ENCODE measurements around the gene ECE1. TPM values are rescaled to one million over a fixed set of nuclear protein-coding genes. Genes with fewer than 3 reads are reported as not detected.
A peak's percentile ranks its signal among the peaks of the same experiment; 100 is the strongest.

Gene ECE1
- total RNA-seq, 2 experiments from 2014 or later = 70.9 to 72.5 TPM

- CTCF ChIA-PET = interaction anchor here (0.7 to 7.6 kb wide), 11 partner anchors 11 to 69 kb away, joined by 3 to 62 read pairs (median 8); no protein-coding TSS in a partner anchor
- Mint-ChIP-seq H3K4me3 (peak overlapping the region; percentile 42), H3K36me3 (ENCODE audit: low read depth) (peaks cover 23% of the 10 kb centered on the region), H3K4me1 (ENCODE audit: low read depth) (peaks cover 70% of the 10 kb centered on the region), H3K27me3 (ENCODE audit: low read depth) (no peaks in the 10 kb centered on the region), H3K9me3 (ENCODE audit: insufficient read depth) (no peaks in the 10 kb centered on the region), H3K27ac (peak overlapping the region; percentile 75)
- peak; percentile 72 for ATAC-seq
- DNase-seq = peak; percentile 61
- POLR2A ChIA-PET = interaction anchor here (0.8 to 3.2 kb wide), 4 partner anchors 10 to 31 kb away, joined by 3 to 20 read pairs (median 20); no protein-coding TSS in a partner anchor
Observed at GRCh38 chr1:21324368-21325141, 34.3 kb upstream of the ECE1 start.

GRCh38 chr1:21323091-21323490 lies 32.8 kb upstream of the ECE1 start:
- H3K4me1 Mint-ChIP-seq (ENCODE audit: low read depth) = peaks cover 58% of the 10 kb centered on the region
- H3K27ac Mint-ChIP-seq = no peak overlapping the region
- ChIA-PET CTCF (interaction anchor here (0.7 to 7.6 kb wide), 9 partner anchors 10 to 91 kb away, joined by 4 to 62 read pairs (median 13); no protein-coding TSS in a partner anchor), POLR2A (interaction anchor here (1.4 to 3.2 kb wide), 2 partner anchors 29 to 30 kb away, joined by 3 to 19 read pairs; no protein-coding TSS in a partner anchor)
- H3K27me3 Mint-ChIP-seq (ENCODE audit: low read depth) = no peaks in the 10 kb centered on the region
- DNase-seq = no peak
- no peak for ATAC-seq
- peaks cover 14% of the 10 kb centered on the region for H3K36me3 Mint-ChIP-seq (ENCODE audit: low read depth)
- H3K4me3 Mint-ChIP-seq = no peak overlapping the region
- no peaks in the 10 kb centered on the region for H3K9me3 Mint-ChIP-seq (ENCODE audit: insufficient read depth)

- Mint-ChIP-seq H3K27ac (no peak overlapping the region), H3K4me1 (ENCODE audit: low read depth) (peaks cover 54% of the 10 kb centered on the region), H3K36me3 (ENCODE audit: low read depth) (peaks cover 14% of the 10 kb centered on the region), H3K27me3 (ENCODE audit: low read depth) (no peaks in the 10 kb centered on the region), H3K9me3 (ENCODE audit: insufficient read depth) (no peaks in the 10 kb centered on the region), H3K4me3 (no peak overlapping the region)
- no peak for ATAC-seq
- POLR2A ChIA-PET = interaction anchor here (1.4 kb wide), 1 partner anchor 28 kb away, joined by 3 read pairs; no protein-coding TSS in a partner anchor
- CTCF ChIA-PET = interaction anchor here (0.7 to 7.6 kb wide), 7 partner anchors 9 to 90 kb away, joined by 4 to 62 read pairs (median 7); no protein-coding TSS in a partner anchor
- no peak for DNase-seq
Observed at GRCh38 chr1:21322681-21323016, 32.4 kb upstream of the ECE1 start.

- no peak for DNase-seq
- Mint-ChIP-seq H3K27me3 (ENCODE audit: low read depth) (no peaks in the 10 kb centered on the region), H3K36me3 (ENCODE audit: low read depth) (peaks cover 16% of the 10 kb centered on the region), H3K27ac (no peak overlapping the region), H3K4me3 (no peak overlapping the region), H3K9me3 (ENCODE audit: insufficient read depth) (no peaks in the 10 kb centered on the region), H3K4me1 (ENCODE audit: low read depth) (peaks cover 49% of the 10 kb centered on the region)
- POLR2A ChIA-PET = interaction anchor here (1.4 kb wide), 1 partner anchor 28 kb away, joined by 3 read pairs; no protein-coding TSS in a partner anchor
- no peak for ATAC-seq
- CTCF ChIA-PET = interaction anchor here (1.6 to 7.6 kb wide), 6 partner anchors 9 to 90 kb away, joined by 4 to 62 read pairs (median 10); no protein-coding TSS in a partner anchor
Observed at GRCh38 chr1:21321963-21322680, 31.9 kb upstream of the ECE1 start.

- ATAC-seq (no peak), DNase-seq (no peak)
- peaks cover 23% of the 10 kb centered on the region for H3K36me3 Mint-ChIP-seq (ENCODE audit: low read depth)
- CTCF ChIA-PET = interaction anchor here (1.0 to 7.6 kb wide), 4 partner anchors 15 to 50 kb away, joined by 3 to 62 read pairs (median 3); no protein-coding TSS in a partner anchor
- H3K4me1 Mint-ChIP-seq (ENCODE audit: low read depth) = peaks cover 35% of the 10 kb centered on the region
- H3K27me3 Mint-ChIP-seq (ENCODE audit: low read depth) = no peaks in the 10 kb centered on the region
- no peak overlapping the region for H3K4me3 Mint-ChIP-seq
- POLR2A ChIA-PET = interaction anchor here (0.6 to 0.8 kb wide), 2 partner anchors 27 to 349 kb away, joined by 3 read pairs; no protein-coding TSS in a partner anchor
- no peak overlapping the region for H3K27ac Mint-ChIP-seq
- no peaks in the 10 kb centered on the region for H3K9me3 Mint-ChIP-seq (ENCODE audit: insufficient read depth)
Observed at GRCh38 chr1:21320410-21321108, 30.3 kb upstream of the ECE1 start.

- ChIA-PET POLR2A (interaction anchor here (0.6 to 0.8 kb wide), 2 partner anchors 26 to 350 kb away, joined by 3 read pairs; no protein-coding TSS in a partner anchor), CTCF (interaction anchor here (1.0 to 7.6 kb wide), 4 partner anchors 16 to 49 kb away, joined by 3 to 62 read pairs (median 3); no protein-coding TSS in a partner anchor)
- no peak overlapping the region for H3K27ac Mint-ChIP-seq
- H3K4me3 Mint-ChIP-seq = no peak overlapping the region
- peaks cover 27% of the 10 kb centered on the region for H3K4me1 Mint-ChIP-seq (ENCODE audit: low read depth)
- H3K9me3 Mint-ChIP-seq (ENCODE audit: insufficient read depth) = no peaks in the 10 kb centered on the region
- no peaks in the 10 kb centered on the region for H3K27me3 Mint-ChIP-seq (ENCODE audit: low read depth)
- H3K36me3 Mint-ChIP-seq (ENCODE audit: low read depth) = peaks cover 22% of the 10 kb centered on the region
- DNase-seq = no peak
- ATAC-seq = no peak
Observed at GRCh38 chr1:21319447-21320407, 29.5 kb upstream of the ECE1 start.

GRCh38 chr1:21318714-21319159 lies 28.5 kb upstream of the ECE1 start:
- H3K4me3 Mint-ChIP-seq = no peak overlapping the region
- DNase-seq (no peak), ATAC-seq (no peak)
- H3K27me3 Mint-ChIP-seq (ENCODE audit: low read depth) = no peaks in the 10 kb centered on the region
- no peaks in the 10 kb centered on the region for H3K9me3 Mint-ChIP-seq (ENCODE audit: insufficient read depth)
- peaks cover 17% of the 10 kb centered on the region for H3K4me1 Mint-ChIP-seq (ENCODE audit: low read depth)
- peaks cover 18% of the 10 kb centered on the region for H3K36me3 Mint-ChIP-seq (ENCODE audit: low read depth)
- ChIA-PET POLR2A (no interaction called here), CTCF (interaction anchor here (4.9 kb wide), 1 partner anchor 48 kb away, joined by 23 read pairs; no protein-coding TSS in a partner anchor)
- no peak overlapping the region for H3K27ac Mint-ChIP-seq

GRCh38 chr1:21318057-21318713 lies 27.9 kb upstream of the ECE1 start:
- Mint-ChIP-seq H3K27me3 (ENCODE audit: low read depth) (no peaks in the 10 kb centered on the region), H3K4me3 (no peak overlapping the region), H3K27ac (peak overlapping the region; percentile 26), H3K36me3 (ENCODE audit: low read depth) (peaks cover 18% of the 10 kb centered on the region), H3K9me3 (ENCODE audit: insufficient read depth) (no peaks in the 10 kb centered on the region), H3K4me1 (ENCODE audit: low read depth) (peaks cover 14% of the 10 kb centered on the region)
- CTCF ChIA-PET = interaction anchor here (4.9 kb wide), 1 partner anchor 48 kb away, joined by 23 read pairs; no protein-coding TSS in a partner anchor
- POLR2A ChIA-PET = no interaction called here
- ATAC-seq (no peak), DNase-seq (no peak)

GRCh38 chr1:21317690-21318043 lies 27.4 kb upstream of the ECE1 start:
- CTCF ChIA-PET = interaction anchor here (4.9 kb wide), 1 partner anchor 47 kb away, joined by 23 read pairs; no protein-coding TSS in a partner anchor
- H3K4me1 Mint-ChIP-seq (ENCODE audit: low read depth) = peaks cover 9% of the 10 kb centered on the region
- peaks cover 18% of the 10 kb centered on the region for H3K36me3 Mint-ChIP-seq (ENCODE audit: low read depth)
- DNase-seq (no peak), ATAC-seq (no peak)
- no peaks in the 10 kb centered on the region for H3K27me3 Mint-ChIP-seq (ENCODE audit: low read depth)
- peak overlapping the region; percentile 26 for H3K27ac Mint-ChIP-seq
- H3K9me3 Mint-ChIP-seq (ENCODE audit: insufficient read depth) = no peaks in the 10 kb centered on the region
- POLR2A ChIA-PET = no interaction called here
- no peak overlapping the region for H3K4me3 Mint-ChIP-seq

- no peak overlapping the region for H3K4me3 Mint-ChIP-seq
- POLR2A ChIA-PET = no interaction called here
- CTCF ChIA-PET = interaction anchor here (4.9 kb wide), 1 partner anchor 47 kb away, joined by 23 read pairs; no protein-coding TSS in a partner anchor
- H3K9me3 Mint-ChIP-seq (ENCODE audit: insufficient read depth) = no peaks in the 10 kb centered on the region
- H3K36me3 Mint-ChIP-seq (ENCODE audit: low read depth) = peaks cover 18% of the 10 kb centered on the region
- peaks cover 4% of the 10 kb centered on the region for H3K4me1 Mint-ChIP-seq (ENCODE audit: low read depth)
- no peaks in the 10 kb centered on the region for H3K27me3 Mint-ChIP-seq (ENCODE audit: low read depth)
- H3K27ac Mint-ChIP-seq = no peak overlapping the region
- ATAC-seq (no peak), DNase-seq (no peak)
Observed at GRCh38 chr1:21317035-21317689, 26.9 kb upstream of the ECE1 start.

Measured in activated CD8-positive, alpha-beta T cell treated with anti-CD3 and anti-CD28 coated beads, Interleukin-2, amount 10 ng/mL, durations not matched to agents 7 days and 5 days (primary cell).